H1 (cell line): ENCODE measurements around the gene AKAP9.

Experiments
- CHD2 ChIP-seq: IDR thresholded peaks from 2 replicates; pipeline ENCODE4 v1.6.1; 2012; ENCODE audit warnings: low read length, improper control_type of control experiment
- POLR2AphosphoS5 ChIP-seq: IDR thresholded peaks from 2 replicates; pipeline ENCODE4 v1.6.1; 2011; ENCODE audit warnings: low read depth, low read length
- RAD21 ChIP-seq, 2 experiments: IDR thresholded peaks in 1 of 2; conservative IDR thresholded peaks in 1 of 2; 2 replicates each; pipeline ENCODE4 v1.6.1; 2011; ENCODE audit warnings: low read depth in 2 of 2, low read length in 2 of 2, improper control_type of control experiment in 1 of 2, inconsistent platforms in 1 of 2, mild to moderate bottlenecking in 1 of 2, moderate library complexity in 1 of 2
- RFX5 ChIP-seq: IDR thresholded peaks from 2 replicates; pipeline ENCODE4 v1.6.1; 2011; ENCODE audit warnings: low read depth, low read length, improper control_type of control experiment, borderline replicate concordance
- TAF1 ChIP-seq: IDR thresholded peaks from 2 replicates; pipeline ENCODE4 v1.6.1; 2011; ENCODE audit warnings: mild to moderate bottlenecking, low read depth, low read length
- TEAD4 ChIP-seq: IDR thresholded peaks from 2 replicates; pipeline ENCODE4 v1.6.1; 2012; ENCODE audit warnings: low read depth, low read length, inconsistent platforms, mixed read lengths
- TF ChIP-seq, protein P1 (sequence below): IDR thresholded peaks from 2 replicates; pipeline ENCODE4 v1.6.1; 2012; ENCODE audit warnings: inconsistent platforms
- TF ChIP-seq, protein P2 (sequence below), 3 experiments: IDR thresholded peaks; 1 replicate in 2 of 3; 2 replicates in 1 of 3; pipeline versions ENCODE4 v1.5.1 to v1.6.1; 2011; ENCODE audit warnings: low read length in 3 of 3, mild to moderate bottlenecking in 3 of 3, inconsistent platforms in 2 of 3, low read depth in 1 of 3, moderate library complexity in 1 of 3; ENCODE audit not compliant: insufficient read depth in 1 of 3; ENCODE audit errors: control extremely low read depth in 1 of 3

DNA sequence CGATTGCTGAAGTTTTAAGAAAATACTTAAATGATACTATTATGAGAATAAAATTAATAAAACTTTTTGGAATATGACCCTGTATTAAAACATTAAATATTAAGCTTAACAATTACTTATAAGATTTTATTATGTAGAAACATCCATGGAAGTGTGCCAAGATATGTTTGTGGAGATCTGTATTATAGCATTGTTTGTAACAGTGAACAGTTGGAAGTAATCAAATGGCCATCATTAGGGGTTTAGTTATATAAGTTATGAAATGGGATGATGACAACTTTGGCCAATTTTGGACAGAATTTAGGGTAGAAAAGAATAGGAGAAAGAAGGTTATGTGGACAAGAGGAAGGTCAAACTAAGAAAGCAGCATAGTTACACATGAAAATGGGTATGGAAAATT is 88.0 kb downstream of the AKAP9 start:
- TF ChIP-seq, protein P1, sequence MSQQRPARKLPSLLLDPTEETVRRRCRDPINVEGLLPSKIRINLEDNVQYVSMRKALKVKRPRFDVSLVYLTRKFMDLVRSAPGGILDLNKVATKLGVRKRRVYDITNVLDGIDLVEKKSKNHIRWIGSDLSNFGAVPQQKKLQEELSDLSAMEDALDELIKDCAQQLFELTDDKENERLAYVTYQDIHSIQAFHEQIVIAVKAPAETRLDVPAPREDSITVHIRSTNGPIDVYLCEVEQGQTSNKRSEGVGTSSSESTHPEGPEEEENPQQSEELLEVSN, result no peak
- no peak for TF ChIP-seq CHD2
- TF ChIP-seq, protein P2, sequence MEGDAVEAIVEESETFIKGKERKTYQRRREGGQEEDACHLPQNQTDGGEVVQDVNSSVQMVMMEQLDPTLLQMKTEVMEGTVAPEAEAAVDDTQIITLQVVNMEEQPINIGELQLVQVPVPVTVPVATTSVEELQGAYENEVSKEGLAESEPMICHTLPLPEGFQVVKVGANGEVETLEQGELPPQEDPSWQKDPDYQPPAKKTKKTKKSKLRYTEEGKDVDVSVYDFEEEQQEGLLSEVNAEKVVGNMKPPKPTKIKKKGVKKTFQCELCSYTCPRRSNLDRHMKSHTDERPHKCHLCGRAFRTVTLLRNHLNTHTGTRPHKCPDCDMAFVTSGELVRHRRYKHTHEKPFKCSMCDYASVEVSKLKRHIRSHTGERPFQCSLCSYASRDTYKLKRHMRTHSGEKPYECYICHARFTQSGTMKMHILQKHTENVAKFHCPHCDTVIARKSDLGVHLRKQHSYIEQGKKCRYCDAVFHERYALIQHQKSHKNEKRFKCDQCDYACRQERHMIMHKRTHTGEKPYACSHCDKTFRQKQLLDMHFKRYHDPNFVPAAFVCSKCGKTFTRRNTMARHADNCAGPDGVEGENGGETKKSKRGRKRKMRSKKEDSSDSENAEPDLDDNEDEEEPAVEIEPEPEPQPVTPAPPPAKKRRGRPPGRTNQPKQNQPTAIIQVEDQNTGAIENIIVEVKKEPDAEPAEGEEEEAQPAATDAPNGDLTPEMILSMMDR (IDR thresholded peaks at IDR 0.05; ENCODE audit: control extremely low read depth in 1 of 3, insufficient read depth in 1 of 3, low read depth in 1 of 3, low read length in 3 of 3), result no peak
- TF ChIP-seq RFX5, result no peak
- TF ChIP-seq TAF1, result no peak
- TF ChIP-seq POLR2AphosphoS5, result no peak
- TF ChIP-seq TEAD4, result no peak
- TF ChIP-seq RAD21 (IDR thresholded peaks at IDR 0.05 in 1 of 2, conservative IDR thresholded peaks at IDR 0.05 in 1 of 2; ENCODE audit: low read depth in 2 of 2, low read length in 2 of 2), result no peak
